HS-5 (cell line): ENCODE results near the gene TLX1.
A peak's percentile ranks its signal among the peaks of the same experiment; 100 is the strongest.
"Not testable (repeated sequence)": the region's sequence is repeated elsewhere in the genome, so short reads cannot be mapped to it uniquely, and the experiment has no call there.

ENCODE experiments used
- DNase-seq: peaks from one replicate; pipeline ENCODE4 v3.0.0-alpha.2; 2012; ENCODE audit warnings: low read depth

Gene TLX1

DNA sequence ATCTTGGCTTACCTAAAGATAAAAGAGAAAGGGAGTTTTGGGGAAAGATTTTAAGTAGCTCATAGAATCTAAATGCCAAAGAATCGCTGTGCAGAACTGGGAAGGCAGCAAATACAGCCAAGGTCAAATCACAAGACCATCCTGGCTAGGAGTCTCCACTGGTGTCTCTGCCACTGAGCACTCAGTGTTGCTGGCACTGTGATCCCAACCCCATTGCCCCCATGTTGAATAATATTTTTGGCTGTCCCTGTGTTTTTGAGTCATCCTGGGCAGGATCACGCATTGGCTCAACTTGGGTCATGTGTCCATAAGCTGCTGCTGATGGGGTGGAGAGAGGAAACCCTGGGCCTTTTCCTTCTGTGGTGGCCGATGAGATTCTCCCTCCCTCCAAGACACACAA lies 21.2 kb downstream of the TLX1 start:
- no peak for DNase-seq

DNA sequence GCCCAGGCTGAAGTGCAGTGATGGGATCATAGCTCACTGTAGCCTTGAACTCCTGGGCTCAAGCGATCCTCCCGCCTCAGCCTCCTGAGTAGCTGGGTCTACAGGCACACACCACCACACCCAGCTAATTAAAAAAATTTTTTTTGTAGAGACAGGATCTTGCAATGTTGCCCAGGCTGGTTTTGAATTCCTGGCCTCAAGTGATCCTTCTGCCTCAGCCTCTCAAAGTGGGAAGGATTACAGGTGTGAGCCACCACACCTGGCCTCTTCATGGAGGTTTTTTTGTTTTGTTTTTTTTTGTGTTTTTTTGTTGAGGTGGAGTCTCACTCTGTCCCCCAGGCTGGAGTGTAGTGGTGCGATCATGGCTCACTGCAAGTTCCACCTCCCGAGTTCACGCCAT lies 23.4 kb downstream of the TLX1 start:
- not testable (repeated sequence) for DNase-seq

DNA sequence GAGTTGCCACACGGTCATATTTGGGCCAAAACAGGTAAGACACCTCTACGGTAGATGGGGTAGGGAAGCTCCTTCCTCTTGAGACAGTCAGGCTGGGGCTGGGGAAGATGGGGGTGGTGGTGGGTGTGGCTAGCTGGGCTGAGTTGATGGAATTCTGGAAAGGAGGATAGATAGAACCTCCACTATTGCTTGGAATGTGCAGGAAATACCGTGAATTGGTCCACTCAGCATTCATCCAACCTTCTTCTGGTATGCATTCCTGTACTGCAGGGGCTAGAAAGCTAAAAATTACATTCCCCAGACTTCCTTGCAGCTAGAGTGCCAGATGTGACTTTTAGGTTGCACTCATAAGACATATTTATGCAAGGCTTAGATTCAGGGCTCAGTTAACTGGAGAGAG lies 24.8 kb downstream of the TLX1 start:
- no peak for DNase-seq

DNA sequence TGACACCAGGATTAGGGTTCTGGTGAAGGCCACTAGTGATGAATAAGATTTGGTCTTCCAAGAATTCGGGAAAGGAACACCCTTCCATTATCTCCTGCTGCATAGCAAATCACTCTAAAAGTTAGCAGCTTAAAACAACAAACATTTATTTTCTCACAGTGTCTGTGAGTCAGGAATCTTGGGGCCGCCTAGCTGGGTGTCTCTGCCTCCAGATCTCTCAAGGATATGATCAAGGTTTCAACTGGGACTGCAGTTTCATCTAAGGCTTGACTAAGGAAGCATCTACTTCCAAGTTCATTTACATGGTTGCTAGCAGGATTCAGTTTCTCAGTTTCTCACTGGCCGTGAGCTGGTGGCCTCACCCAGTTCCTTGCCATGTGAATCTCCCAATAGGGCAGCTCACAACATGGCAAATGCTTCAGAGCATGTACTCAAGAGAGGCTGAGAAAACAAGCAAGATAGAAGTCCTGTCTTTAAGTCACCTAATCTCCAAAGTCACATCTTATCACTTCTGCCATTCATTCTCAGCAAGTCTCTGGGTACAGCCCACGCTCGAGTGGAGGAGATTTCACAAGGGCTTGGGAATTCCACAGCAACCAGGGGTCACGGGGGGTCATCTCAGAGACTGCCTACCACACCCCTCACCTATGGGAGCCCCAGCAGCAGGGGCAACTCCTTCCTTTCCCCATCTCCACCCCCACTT lies 26.8 kb downstream of the TLX1 start:
- DNase-seq = no peak

DNA sequence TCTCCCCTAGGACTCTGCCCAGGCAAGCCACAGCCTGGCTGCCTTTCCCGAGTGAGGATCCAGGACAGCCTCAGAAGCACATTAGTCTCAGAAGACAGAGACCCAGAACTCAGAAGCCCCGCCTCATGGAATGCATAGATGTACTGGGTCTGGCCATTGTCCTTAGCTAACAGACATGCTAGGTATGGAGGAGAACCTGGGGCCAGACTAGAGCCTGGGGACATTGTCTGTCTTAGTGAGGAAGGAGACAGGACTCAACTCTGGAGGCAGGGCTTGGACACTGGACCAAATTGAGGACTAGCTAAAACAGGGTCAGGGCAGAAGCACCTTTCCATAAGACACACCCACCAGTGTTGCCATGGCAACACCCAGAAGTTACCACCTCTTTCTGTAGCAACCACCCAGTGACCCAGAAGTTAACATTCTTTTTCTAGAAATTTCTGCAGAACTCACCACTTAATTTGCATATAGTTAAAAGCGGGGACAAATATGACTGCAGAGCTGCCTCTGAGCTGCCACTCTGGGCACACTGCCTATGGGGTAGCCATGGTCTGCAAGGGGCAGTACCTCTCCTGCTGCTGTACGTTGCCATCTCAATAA lies 27.5 kb downstream of the TLX1 start:
- no peak for DNase-seq

DNA sequence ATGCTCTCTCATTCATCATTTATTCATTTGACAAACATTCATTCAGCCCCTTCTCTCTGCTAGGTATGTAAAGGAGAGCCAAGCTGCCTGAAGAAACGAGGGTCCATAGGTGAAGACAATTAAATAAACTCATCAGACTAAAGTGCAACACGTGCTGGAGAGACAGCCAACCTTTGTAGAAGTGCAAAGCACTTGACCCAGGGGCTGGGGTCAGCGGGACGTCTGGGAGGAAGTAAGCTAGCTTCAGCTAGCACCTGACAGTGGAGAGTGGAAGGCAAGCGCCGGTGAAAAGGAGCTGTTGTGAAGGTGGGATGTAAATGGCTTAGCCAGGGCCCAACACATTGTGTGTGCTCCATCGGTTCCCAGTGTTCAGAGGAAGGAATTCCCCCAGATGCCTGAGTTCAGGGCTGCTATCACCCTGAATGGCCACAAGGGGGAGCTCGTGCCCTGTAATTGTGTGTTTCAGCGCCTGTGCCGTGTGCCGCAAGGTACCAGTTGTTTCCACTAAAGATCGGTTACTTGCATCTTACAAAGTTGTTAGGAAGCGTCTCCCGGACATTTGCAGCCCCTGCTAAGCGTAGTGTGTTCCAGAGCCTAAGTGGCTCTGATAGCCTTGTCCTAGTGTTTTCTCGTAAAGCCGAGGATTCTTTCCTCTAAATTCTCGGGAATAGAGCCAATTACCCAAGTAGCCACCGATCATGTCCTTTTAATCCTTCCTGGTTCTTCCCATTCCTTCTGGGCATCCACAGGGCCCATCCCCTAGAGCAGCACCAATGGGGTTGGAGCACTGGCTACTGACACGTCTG lies 30.6 kb downstream of the TLX1 start:
- peak; percentile 42 for DNase-seq

DNA sequence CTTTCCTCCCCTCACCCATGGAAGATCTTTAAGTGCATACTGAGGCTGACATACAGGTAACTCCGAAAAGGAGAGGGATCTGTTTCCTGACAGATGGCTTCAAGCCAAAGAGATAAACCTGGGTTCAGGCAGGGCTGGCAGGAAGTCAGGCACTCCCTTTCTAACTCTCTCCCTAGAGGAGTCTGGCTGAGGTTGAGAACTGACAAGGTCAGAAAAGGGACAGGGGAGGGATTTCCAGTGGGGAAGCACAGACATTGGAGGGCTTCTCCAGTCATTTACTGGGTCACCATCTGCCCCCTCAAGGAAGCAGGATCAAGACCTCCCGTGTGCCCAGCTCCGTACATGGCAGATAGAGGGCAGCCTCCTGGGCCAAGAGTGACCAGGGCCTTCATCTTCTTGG lies 31.6 kb downstream of the TLX1 start:
- no peak for DNase-seq

DNA sequence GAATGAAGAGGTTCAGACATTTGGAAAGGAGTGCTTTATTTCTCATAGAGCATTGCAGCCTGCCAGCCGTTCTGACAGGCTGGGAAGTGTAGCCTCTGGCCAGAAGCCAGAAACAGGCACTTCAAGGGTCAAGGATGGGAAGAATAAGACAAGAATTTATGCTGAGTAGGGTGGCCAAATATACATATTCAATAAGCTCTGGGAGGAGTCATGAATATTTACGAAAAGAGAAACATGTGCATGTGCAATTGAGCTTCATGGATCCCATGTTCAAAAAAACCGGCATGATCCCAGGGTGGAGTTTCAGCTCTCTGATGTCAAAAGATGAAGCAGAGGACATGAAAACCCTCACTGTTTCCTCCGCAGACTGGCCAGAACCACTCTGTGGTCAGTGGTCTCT lies 32.9 kb downstream of the TLX1 start:
- DNase-seq = no peak

DNA sequence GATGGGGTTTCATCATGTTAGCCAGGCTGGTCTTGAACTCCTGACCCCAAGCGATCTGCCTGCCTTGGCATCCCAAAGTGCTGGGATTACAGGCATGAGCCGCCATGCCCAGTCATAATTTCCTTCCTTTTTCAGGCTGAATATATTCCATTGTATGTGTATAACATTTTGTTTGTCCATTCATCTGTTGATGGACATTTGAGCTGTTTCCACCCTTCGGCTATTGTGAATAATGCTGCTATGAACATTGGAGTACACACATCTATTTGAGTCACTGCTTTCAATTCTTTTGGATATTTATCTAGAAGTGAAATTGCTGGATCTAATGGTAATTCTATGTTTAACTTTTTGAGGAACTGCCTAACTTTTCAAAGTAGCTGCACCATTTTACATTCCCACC lies 34.6 kb downstream of the TLX1 start:
- no peak for DNase-seq

DNA sequence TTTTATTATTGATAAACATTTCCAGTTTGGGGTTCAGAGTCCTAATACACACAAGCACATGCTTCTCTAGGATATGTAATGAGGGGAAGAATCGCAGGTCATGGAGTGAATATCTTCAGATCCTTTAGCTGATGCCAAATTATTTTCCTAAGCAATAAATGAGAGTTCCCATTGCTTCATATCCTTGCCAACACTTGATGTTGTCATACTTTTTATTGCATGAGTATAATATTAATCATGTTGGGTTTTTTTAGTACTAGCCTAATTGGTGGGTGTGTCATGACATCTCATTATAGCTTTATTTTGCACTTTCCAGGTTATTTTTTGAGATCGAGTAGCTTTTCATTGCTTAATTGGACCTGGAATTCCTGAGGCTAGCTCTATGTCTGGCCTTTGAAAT lies 35.3 kb downstream of the TLX1 start:
- DNase-seq = no peak

DNA sequence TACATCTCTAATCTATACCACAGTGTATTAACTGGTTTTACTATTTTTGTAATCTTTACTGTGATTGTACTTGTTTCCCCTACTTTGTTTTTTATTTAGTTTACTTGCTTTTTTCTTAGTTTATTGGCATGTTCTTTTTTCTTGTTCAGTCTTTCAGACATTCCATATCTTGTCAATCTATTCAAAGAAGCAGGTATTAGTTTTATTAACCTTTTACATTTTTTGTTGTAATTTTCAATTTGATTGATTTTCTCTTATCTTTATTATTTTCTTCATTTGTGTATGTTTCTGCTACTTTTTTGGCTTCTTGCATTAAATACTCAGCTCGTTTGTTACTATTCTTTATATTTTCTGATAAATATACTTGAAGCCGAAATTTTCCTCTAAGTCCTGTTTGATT lies 41.6 kb downstream of the TLX1 start:
- no peak for DNase-seq

DNA sequence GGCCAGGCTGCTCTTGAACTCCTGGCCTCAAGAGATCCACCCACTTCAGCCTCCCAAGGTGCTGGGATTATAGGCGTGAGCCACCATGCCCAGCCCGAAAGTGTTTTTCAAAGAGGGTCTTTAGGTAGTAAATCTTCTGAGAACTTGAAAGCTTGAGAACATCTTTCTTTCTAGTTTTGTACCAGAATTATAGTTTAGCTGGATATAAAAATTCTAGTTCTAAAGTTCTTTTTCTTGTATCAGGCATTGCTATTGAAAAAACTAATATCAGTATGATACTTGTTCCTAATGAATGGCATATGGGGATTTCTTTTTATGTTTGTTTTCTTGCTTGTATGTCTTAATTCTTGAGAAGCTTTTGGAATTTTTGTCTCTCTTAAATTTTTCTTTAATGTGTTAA lies 43.2 kb downstream of the TLX1 start:
- no peak for DNase-seq

DNA sequence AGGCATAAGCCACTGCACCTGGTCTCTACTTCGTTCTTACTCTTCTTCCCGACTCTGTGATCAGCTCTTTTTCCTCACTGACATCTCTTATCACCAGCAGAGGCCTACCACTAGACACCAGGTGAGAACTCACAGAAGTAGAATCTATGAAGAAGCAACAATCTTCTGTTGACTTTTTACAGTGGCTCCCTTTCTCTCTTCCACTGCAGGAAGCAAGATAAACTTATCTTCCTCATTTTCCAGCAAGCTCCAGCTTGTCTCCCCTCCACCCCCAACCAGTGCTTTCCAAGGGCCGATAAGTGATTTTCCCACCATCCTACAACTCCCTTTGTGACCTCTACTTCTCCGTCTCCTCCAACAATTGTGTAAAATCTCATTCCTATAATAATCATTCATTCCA lies 45.5 kb downstream of the TLX1 start:
- no peak for DNase-seq

DNA sequence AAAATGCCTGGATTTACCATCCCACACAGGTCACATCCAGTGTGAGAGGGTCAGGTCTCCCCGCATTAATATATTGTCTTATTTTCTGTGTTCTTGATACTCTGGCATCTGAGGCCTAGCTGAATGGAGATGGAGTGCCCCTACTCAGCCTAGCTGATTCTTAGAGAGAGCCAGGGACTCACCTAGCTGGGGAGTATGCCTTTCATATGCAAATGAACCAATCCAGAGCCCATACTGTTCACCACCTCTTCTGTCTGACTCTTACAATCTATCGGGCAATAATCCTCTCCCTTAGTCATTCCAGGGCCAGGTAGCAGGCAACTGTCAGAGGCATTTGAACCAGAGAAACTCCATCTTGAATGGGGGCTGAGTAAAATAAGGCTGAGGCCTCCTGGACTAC lies 51.8 kb downstream of the TLX1 start:
- no peak for DNase-seq

DNA sequence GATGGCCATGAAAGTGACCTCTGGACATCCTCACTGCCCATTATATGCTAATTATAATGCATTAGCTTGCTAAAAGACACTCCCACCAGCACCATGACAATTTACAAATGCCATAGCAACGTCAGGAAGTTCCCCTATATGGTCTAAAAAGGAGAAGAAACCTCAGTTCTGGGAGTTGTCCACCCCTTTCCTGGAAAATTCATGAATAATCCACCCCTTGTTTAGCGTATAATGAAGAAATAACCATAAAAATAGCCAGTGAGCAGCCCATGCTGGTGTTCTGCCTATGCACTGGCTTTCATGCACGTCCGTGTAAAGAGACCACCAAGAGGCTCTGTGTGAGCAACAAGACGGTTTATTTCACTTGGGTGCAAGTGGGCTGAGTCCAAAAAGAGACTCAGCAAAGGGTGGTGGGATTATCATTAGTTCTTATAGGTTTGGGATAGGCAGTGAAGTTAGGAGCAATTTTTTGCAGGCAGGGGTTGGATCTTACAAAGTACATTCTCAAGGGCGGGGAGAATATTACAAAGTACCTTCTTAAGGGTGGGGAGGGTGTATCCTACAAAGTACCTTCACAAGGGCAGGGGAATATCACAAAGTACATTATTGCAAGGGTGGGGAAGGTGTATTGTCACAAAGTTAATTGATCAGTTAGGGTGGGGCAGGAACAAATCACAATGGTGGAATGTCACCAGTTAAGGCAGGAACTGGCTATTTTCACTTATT lies 52.5 kb downstream of the TLX1 start:
- DNase-seq = no peak
